HG03520 (cell line): ENCODE data around the gene CAPZB.
"Not testable (repeated sequence)": the region's sequence is repeated elsewhere in the genome, so short reads cannot be mapped to it uniquely, and the experiment has no call there.

Source experiments
- ATAC-seq: cut with Tn5 transposase; IDR thresholded peaks from one replicate; pipeline ENCODE4 v1.9.1; 2021; ENCODE audit warnings: mild to moderate bottlenecking, moderate library complexity; ENCODE audit not compliant: unreplicated experiment

The CAPZB gene

DNA sequence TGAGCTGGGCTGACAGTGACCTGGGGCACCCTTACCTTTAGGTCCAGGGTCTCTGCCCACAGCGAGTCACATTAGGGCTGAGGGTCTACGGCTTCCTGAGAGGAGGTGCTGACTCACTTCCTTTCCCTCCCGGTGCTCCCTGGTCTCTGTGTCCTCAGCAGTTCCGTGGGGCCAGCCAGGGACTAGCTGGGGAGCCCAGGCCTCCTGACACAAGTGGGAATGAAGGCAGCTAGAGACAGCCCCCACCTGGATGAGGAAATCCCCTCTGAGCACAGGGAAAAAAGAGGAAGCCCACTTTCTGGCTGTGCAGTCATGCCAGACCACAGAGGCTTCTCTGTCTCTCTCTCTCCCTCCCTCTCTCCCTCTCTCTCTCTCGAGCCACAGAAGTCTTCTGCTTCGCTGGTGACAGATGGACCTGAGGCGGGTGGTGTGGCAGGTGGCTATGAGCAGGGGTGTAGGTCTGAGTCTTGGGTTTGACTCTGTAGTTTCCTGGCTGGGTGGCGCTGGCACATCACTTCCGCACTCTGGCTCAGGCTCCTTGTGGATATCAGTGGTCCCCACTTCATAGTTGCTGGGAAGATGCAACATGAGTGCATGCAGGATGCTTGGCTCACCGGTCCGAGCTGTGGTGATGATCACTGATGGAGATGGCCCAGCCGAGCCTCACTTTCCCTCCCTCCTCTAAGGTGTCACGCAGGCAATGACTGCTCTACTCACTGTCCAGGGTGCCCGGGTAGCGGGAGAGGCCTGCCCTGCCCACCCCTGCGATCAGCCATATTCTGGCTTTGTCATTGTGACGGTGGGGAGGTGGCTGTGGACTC is 169.8 kb downstream of the CAPZB start:
- no peak for ATAC-seq

DNA sequence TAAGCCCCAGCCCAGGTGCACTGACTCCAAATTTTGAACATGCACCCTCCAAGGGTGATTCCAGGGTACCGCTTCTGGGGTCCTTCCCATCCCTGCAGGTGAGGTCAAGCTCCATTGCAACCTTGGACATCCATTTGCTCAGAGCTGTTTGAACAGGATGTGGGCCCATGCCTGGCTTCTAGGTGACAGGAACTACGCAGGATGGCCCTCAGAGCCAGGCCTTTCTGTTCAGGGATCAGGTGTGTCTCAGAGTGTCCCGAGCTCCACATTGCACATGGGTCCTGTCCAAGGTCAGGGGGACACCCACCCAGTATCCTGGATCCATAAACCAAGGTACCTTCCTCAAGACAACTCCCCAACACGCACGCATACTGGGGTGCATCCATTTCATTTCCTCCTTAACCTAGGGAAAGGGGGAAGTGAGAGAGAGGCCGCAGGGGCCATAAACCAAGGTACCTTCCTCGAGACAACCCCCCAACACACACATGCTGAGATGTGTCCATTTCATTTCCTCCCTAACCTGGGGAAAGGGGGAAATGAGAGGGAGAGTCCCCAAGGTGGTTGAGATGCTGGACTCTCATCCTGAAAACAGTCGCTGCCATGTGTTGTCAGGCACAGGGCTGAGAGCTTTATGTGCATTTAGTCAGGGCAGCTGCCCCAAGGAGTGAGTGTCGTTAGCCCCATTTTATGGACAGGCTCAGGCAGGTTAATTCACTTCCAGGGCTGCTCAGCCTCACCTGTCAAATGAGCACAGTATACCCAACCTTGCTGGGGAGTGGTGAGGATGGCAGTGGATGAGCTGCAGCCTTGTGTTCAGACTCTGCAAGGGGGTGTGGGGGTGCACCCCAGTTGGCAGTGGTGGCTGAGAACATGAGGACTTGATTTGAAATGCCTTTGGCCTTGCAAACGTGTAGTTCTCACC is 171.1 kb downstream of the CAPZB start:
- no peak for ATAC-seq

DNA sequence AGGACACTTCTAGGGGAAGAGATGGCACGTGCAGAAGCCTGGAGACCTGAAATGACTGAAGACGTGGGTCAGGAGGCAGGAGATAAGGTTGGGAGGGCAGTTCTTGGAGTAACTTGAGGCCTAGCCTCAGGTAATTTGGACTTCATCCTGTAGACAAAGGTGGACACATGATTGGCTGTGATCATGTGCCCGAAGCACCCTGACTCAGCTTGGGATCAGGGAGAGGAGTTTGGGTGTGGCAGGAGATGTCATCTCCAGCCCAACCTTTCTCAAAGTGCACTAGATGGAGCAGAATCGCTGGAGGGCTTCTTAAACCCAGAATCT is 171.7 kb downstream of the CAPZB start:
- ATAC-seq = no peak

DNA sequence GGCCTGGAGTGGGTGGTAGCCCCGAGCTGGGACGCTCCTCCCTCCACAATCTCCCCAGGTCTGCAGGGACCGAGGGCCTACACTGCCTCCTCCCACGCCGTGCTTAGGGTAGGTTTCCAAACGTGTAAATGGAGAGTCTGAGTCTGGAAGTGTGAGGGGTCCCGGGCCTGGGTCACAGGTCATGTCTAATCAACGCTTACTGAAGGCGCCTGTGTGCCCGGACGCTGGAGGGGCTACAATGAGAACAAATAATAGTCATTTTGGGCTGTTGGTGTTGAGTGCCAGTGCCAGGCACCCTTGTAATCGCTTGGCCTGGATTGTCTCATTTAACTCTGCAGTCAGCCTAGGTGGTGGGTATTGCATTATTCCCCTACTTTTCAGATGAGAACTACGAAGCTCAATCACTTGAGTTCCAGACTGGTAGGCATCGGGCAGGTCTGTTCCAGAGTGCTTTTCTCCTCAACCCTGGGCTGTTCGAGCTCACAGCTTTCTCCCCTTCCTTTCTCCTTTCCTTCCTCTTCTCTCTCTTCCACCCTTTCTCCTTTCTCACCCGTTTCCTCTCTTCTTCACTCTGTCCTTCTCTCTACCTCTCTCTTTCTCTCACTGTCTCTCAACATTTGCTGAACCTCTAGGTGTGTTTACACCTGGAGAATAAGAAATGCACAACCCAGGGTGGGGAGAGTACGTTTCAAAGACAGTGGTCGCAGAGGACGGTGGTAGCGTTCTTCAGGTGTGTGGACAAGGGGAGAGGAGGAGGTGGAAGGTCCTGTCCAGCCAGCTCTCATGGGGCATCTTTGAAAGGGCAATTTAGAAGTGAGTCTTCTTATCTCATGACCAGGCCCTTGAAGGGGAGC is 172.3 kb downstream of the CAPZB start:
- ATAC-seq = peak; percentile 9

DNA sequence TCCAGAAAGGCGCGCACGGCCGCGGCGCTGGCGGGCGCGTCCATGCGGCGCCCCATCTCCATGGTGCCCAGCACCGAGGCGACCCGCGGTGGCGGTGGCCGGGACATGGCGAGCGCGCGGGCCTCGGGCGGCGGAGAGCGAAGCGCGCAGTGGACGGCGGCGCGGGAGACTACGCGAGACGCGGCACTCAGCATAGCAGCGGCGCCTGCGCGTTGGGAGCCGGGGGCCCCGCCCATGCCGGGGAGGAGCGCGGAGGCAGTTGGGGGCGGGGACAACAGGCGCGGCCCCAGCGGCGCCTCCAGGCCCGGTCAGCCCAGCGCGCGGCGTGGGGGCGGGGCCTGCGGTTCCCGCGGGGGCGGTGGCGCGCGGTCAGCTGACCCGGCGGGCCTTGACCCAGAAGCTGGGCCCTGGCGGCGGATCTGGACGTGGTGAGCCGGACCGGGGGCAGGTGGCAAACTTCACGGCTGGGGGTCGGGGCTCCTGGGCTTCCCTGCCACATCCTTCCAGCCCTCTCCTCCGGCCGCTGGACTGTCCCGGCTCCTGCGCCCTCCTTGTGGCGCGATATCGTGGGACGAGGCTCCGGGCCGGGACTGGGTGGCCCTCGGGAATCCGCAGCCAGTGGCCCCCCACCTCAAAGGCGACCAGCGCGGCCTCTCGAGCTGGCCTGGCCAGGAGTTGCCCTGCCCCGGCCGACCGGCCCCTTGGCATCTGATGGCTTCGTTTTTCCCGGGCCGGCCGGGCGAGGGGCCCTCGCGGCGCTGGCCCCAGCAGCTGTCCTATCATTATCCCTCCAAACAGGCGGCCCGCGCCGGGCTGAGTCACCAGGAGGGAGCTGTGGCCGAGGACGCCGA is 173.2 kb downstream of the CAPZB start, which contains the start of the genes AKR7A2 and SLC66A1:
Gene AKR7A2 (minus strand): TSS at position 214 of the 851 bp plus-strand sequence. CDS start 20 bp downstream, at position 194.
Gene SLC66A1 (plus strand): TSS at position 396 of the 851 bp plus-strand sequence. CDS start 5,352 bp downstream, outside the sequence.
- peak; percentile 70 for ATAC-seq

DNA sequence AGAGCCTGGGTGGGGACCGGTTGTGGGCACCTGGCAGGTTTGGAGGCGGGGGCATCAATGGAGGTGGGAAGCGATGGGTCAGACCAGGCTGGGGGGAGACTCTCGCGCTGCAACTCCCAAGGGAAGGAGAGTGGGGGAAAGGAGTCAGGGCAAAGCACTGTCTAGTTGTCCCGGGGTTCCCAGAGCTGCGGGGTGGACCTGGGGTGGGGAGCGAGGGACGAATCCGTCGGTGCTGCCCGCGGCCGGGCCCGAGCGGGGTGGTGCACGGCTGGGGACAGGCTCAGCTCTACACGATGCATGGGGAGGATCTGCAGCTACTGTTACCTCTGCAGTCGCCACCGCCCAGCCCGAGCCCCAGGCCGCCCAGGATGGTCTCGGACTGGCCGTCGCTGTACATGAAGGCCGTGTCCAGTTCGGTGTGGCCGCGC is 173.8 kb downstream of the CAPZB start:
- no peak for ATAC-seq

DNA sequence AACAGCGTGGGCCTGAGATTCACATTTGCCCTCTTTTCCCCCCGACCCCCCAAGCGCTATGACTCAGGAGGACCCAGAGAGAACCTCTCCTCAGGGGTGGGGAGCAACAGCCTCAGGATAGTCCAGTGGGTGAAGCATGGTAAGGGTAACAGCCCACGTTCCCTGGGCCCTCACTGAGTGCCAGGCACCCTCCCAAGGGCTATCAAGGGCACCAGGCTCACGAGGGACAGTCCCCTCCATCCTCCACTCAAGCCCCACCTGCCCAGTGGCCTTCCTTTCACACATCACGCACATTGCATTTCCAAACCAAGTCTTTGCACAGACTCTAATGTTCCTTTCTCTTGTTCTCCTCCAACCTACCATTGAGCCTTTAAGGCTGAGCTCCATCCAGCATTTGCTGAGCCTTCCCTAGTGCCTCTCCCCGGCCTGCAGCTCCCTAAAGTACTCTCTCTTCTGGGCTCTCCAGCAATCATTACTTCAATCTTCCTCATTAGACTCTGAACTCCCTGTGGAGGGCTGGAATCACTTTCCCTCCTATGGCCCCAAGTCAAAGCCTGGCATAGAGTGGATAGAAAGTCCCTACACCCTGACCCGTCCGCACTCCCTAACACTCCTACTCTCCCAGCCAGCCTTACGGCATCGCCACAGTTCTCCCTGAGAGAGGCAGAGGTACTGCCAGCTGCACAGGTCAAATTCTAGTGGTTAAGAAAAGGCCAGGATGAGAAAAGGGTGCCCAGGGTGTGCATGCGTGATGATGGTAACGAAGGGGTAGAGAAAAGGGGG is 174.4 kb downstream of the CAPZB start:
- ATAC-seq = no peak

DNA sequence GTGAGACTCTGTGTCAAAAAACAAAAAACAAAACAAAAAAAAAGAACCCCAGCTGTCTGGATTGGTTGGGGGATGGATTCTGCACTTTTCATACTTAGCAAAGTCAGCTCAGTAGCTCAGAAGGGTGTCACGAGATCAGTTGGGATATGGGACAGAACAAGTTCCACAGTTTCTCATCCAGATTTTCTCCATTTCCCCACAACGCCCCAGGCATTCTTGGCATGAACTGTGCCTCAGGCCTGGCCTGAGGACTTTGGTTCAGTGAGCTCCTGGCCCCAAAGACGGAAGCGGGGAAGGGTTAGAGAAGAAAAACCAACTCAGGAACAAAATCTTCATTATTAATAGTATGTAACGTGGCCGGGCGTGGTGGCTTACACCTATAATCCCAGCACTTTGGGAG is 175.3 kb downstream of the CAPZB start:
- ATAC-seq = no peak

DNA sequence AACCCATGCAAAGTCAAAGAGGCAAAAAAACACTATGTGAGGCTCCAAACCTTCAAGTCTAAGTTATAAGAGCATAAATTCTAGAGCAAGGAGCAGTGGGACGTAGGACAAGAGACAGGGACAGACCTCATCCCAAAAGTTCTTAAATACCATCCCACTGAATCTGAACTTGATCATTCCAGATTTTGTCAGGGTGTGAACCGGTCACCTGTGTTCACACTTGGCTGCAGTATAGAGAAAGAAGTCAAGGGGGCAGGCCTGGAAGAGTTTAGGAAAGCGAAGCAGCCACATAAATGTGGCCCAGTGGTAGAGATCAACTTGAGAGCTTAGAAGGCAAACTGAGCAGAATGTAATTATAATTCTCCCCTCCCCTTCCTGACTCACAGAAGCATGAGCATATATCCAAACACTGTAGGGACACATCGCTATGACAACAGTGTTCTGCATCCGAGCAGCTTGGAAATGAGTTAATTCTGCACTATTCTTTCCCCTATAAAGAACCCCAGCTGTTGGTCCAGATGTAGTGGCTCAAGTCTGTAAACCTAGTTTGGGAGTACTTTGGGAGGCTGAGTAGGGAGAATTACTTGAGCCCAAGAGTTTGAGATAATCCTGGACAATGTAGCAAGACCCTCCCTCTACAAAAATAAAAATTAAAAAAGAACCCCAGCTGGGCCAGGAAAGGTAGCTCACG is 176.1 kb downstream of the CAPZB start:
- ATAC-seq = no peak

DNA sequence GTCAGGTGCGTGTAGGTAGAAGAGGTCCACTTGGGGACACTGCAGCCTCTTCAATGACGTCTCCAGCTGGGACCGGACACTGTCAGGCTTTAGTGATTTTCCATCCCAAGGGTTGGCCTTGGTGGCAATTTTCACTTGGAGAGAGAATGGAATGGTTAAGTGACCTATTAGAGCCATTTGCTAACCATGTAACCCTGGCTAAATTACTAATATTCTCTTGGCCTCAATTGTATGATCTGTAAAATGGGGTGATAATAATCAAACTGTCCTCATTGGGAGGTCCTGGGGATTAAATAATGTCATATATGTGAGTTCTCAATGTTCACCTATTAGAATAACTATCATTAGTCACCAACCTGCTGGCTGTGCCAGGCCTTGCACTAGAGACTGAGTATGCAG is 176.8 kb downstream of the CAPZB start:
- ATAC-seq = no peak

DNA sequence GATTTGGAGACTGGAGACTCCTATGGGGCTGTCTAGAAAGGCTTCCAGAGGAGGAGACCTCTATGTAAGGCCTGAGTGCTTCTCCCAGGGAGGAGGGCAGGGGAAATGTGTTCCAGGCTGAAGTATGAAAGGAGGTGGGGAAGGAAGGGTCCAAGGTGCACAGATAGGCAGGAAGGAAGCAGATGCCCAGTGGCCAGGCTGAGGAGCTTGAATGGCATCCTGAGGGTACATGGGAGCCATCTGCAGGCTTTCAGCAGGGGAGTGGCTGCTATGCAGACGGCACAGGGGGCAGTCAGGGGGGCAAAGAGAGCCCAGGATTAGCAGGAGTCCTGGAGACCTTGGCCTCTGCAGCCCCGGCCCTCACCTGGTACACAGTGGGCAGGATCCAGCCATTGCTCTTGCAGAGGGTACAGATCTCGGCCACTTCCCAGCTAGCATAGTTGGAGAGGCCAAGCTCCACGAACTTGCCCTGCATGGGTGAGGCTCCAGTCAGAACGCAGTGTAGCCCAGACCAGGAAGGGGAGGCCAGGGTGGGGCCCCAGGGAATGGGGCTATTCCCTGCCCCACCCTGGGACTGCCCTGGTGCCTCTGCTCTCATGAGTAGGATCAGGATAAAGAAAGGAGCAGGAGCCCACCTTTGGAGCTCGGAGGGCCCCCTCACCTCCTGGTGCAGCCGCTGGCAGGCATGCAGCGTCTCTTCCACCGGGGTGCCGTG is 177.4 kb downstream of the CAPZB start:
- no peak for ATAC-seq

DNA sequence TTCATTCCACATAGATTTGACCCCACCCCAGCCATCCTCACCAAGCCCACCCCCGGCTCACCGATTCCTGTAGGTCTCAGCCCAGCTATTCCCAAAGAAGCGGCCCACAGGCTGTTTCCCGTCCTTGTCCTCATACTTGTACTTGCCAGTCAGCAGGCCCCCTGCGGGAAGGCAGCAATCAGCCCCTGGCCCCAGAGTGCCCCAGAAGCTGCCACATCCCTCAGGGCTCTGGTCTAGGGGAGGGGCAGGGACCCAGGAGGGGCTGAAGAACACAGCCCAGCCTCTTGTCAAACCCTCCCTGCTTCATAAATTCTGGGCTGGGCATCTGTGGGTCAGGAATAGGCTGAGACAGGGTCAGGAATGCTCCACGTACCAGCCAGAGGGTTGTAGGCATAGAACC is 178.4 kb downstream of the CAPZB start:
- no peak for ATAC-seq

DNA sequence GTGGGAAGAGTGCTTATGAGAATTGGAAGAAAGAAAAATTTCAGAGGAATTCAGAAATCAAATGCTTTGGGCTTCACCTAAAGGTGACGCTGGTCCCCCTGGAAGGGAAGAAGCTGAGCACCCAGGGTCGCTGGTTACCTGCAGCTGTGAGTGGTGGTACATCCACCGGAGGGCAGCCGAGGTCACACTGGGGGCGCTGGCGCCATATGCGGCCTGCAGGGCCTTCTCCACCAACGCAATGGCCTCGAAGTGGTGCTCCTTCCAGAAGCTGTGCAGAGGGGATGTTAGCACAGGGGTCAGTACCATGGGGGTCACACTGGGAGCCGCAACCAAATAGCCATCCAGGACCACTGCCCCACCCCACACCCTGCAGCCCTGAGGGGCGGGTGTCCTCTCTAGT is 179.5 kb downstream of the CAPZB start:
- no peak for ATAC-seq

DNA sequence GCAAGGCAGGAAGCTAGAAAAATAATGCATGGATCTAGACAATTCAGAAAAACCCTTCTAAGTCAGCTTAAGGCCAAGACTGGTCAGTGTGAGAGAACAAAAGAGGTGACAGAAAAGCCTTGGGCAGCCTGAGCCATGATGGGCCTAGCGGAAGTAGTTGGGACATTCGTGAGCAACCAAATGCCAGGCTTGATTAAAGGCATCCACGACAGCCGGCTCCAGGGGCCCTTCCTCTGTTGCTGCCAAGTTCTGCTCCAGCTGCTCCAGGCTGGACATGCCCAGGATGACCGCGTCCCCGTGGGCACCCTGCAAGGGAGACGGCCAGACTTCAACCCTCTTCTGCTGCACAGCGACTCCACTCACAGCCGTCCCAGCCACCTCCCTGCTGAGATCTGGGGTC is 181.3 kb downstream of the CAPZB start:
- ATAC-seq = not testable (repeated sequence)

DNA sequence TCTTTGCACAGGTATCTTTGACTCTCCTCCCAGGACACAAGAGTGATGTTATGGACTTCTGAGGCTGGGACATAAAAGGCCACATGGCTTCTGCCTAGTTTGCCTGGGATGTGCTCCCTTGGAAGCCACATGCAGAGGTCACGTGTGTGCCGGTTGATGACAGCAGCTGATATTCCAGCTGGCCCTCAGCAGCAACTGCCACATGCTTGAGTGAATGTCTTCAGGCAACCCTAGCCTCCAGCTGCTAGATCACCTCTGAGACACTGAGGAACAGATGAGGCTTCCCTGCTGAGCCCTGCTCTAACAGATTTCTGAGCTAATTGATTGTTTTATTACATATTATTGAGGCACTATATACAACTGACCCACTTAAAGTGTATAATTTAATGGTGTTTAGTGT is 185.1 kb downstream of the CAPZB start:
- ATAC-seq = no peak

DNA sequence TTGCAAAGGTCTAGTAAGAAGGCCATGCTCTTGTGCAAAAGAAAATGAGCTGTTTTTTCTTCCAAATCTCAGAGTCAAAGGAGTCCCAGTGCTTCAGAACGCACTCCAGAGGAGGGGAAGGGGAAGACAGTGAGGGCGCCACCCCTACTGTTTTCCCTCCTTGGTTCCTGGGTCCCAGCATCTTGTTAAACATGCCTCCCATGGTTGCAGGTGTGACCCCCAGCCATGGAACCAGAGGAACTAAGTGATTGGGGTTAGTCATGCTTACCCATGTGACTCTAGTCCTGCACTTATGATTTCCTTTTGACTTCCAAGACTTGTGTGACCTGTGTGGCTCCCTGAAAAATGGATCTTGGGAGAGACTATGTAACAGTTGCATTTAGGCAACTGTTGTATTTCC is 190.7 kb downstream of the CAPZB start:
- no peak for ATAC-seq

DNA sequence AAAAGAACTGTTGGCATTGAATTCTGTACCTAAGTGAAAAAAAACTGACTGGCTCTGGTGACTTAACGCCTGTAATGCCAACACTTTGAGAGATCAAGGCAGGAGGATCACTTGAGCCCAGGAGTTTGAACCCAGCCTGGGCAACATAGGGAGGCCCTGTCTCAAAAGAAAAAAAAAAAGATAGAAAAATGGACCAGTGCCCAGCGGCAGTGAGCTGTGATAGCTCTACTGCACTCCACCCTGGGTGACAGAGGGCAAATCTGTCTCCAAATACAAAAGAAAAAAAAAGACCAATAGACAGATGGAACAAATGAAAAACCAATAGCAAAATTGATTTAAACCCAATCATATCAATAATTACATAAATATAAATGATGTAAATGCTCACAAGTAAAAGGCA is 196.1 kb downstream of the CAPZB start:
- ATAC-seq = no peak
